ENCODE measurements around the gene PDE6H. TPM values are rescaled to one million over a fixed set of nuclear protein-coding genes. Genes with fewer than 3 reads are reported as not detected.

PDE6H gene
- total RNA-seq, 1 donor from 2014 or later: not detected

DNA sequence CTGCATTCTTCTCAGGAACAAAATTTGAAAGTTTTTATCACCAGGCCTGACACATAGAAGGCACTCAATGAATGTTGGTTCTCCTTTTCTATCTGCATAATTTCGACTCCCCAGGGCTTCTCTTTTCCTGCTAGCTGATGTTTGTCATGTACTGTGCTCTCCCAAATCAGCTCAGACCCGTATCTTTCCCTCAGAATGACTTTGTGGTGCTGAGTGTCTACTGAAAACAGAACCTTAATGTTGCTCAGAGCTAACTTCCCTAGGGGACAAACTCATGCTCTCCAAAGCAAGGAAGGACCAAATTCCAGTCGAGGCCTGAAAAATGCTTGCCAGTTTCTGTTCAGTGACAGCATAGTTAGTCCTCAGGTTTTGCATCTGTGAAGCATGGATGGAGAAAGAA lies 13.4 kb upstream of the PDE6H start:
- Mint-ChIP-seq H3K9me3 (no peaks in the 10 kb centered on the region), H3K27ac (peak overlapping the region; percentile 15), H3K4me3 (no peak overlapping the region), H3K36me3 (no peaks in the 10 kb centered on the region), H3K27me3 (ENCODE audit: low read depth) (no peaks in the 10 kb centered on the region), H3K4me1 (peaks cover 44% of the 10 kb centered on the region)
- TF ChIP-seq, protein P1, sequence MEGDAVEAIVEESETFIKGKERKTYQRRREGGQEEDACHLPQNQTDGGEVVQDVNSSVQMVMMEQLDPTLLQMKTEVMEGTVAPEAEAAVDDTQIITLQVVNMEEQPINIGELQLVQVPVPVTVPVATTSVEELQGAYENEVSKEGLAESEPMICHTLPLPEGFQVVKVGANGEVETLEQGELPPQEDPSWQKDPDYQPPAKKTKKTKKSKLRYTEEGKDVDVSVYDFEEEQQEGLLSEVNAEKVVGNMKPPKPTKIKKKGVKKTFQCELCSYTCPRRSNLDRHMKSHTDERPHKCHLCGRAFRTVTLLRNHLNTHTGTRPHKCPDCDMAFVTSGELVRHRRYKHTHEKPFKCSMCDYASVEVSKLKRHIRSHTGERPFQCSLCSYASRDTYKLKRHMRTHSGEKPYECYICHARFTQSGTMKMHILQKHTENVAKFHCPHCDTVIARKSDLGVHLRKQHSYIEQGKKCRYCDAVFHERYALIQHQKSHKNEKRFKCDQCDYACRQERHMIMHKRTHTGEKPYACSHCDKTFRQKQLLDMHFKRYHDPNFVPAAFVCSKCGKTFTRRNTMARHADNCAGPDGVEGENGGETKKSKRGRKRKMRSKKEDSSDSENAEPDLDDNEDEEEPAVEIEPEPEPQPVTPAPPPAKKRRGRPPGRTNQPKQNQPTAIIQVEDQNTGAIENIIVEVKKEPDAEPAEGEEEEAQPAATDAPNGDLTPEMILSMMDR (IDR thresholded peaks at IDR 0.05; ENCODE audit: unreplicated experiment): no peak
- DNase-seq (ENCODE audit: low spot score in 2 of 2, unreplicated experiment in 2 of 2): no peak

DNA sequence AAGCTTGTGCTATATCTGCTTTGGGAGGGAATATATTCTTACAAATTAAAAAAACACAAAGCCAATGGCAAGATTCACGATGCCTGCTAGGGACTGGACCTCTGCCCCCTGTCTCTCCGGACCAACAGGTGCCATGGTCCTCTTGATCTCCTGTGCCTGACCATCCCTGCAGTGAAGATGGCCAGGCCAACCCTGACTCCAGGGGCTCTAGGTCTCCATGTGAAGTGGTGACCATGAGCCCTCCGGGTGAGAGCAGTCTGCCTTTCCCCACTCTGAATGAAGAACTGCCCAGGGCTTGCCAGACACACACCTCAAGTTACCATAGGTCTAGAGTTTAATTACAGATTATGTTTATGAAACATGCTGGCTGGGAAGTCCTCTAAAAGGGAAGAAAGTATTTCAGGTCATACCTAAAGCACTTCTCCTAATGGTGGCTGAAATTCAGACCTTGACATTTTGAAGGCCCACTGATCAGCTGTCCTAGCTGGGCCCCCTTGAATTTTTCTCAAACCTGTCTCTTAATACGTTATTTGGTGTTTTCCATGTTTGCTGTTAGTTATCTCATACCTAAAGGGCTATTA lies 12.8 kb upstream of the PDE6H start:
- TF ChIP-seq, protein P1 (IDR thresholded peaks at IDR 0.05; ENCODE audit: unreplicated experiment): no peak
- H3K27ac Mint-ChIP-seq: peak overlapping the region; percentile 15

DNA sequence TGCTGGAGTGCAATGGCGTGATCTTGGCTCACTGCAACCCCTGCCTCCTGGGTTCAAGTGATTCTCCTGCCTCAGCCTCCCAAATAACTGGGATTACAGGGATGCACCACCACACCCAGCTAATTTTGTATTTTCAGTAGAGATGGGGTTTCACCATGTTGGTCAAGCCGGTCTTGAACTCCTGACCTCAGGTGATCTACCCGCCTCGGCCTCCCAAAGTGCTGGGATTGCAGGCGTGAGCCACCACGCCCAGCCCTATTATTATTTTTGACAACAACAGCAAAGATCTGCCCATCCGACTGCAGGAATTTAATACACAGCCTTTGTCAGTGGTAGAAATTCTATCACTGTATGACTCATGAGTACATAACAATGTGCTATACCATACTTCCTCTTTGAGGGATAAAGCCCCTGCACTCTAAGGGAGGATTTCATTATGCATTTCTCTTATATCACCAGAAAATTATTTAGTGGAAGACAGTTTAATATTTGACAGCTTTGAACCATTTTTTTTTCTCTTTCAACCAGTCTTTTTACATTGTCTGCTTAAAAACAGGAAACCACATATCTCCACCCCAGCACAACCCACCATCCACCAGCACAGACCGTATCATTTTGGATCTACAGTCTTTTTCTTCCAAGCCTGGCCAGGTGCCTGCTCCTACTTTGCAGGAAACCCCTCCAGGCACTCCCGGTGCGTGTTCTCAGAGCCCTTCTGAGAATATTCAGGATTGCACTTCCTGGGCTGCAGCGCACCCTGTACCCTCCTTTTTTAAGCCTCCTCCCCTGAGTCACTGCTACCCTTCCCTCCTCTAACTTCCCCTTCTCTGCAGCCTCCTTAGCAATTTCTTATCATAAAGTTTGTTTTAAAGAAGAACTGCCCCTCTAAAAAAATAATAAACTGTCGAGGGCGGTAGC lies 12.0 kb upstream of the PDE6H start:
- TF ChIP-seq, protein P1 (IDR thresholded peaks at IDR 0.05; ENCODE audit: unreplicated experiment): no peak
- peak overlapping the region; percentile 94 for H3K27ac Mint-ChIP-seq
- H3K9me3 Mint-ChIP-seq: no peaks in the 10 kb centered on the region
- H3K36me3 Mint-ChIP-seq: no peaks in the 10 kb centered on the region
- DNase-seq (ENCODE audit: low spot score in 2 of 2, unreplicated experiment in 2 of 2): no peak
- H3K4me3 Mint-ChIP-seq: peak overlapping the region; percentile 63
- no peaks in the 10 kb centered on the region for H3K27me3 Mint-ChIP-seq (ENCODE audit: low read depth)
- H3K4me1 Mint-ChIP-seq: peaks cover 44% of the 10 kb centered on the region

More for the DNA sequence above, 12.8 kb upstream of the PDE6H start:
- H3K27me3 Mint-ChIP-seq (ENCODE audit: low read depth): no peaks in the 10 kb centered on the region
- H3K4me1 Mint-ChIP-seq: peaks cover 44% of the 10 kb centered on the region
- no peak for DNase-seq (ENCODE audit: low spot score in 2 of 2, unreplicated experiment in 2 of 2)
- no peaks in the 10 kb centered on the region for H3K9me3 Mint-ChIP-seq
- H3K4me3 Mint-ChIP-seq: no peak overlapping the region
- no peaks in the 10 kb centered on the region for H3K36me3 Mint-ChIP-seq

DNA sequence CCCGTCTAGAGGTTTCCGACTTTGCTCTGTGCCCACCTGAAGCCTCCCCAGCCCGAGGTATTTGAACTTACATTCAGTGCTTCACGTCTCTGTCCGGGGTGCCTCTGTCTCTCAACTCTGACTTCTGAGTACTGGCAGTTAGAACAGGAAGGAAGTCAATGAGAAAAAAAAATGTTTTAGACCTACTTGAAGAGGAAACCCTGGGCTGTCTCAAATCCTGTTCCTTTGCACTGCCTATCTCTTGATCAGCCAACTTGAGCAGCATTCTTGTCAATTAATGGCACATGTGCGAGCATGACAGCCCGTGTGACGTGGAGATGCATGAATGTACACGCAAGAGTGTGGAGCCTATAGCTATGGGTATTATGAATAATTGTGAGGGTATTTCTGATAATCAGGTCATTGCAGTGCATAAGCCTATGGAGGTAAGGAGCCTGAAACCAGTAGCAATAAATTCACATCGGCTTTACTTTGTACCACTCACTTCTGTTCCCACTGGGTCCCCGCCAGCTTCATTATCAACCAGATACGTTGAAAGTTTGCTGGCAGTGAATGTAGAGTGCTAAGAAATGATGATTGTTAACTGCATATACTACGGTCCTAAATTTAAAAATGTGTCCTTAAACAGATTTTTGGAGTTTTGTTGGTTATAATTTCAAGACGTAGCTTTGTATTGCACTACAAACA lies 11.2 kb upstream of the PDE6H start, which contains the start of gene ARHGDIB:
Gene ARHGDIB (minus strand): TSS at position 136 of the 687 bp plus-strand sequence. CDS start 10,889 bp downstream, outside the sequence.
- Mint-ChIP-seq H3K36me3 (no peaks in the 10 kb centered on the region), H3K27ac (peak within 1 kb of the TSS; percentile 94), H3K4me1 (peaks cover 37% of the 10 kb centered on the region), H3K4me3 (peak within 1 kb of the TSS; percentile 63), H3K27me3 (ENCODE audit: low read depth) (no peaks in the 10 kb centered on the region), H3K9me3 (no peaks in the 10 kb centered on the region)
- DNase-seq (ENCODE audit: low spot score in 2 of 2, unreplicated experiment in 2 of 2): no peak
- TF ChIP-seq, protein P1 (IDR thresholded peaks at IDR 0.05; ENCODE audit: unreplicated experiment): no peak

GRCh38 chr12:14962153-14962539 lies 10.7 kb upstream of the PDE6H start:
- Mint-ChIP-seq H3K27me3 (ENCODE audit: low read depth) (no peaks in the 10 kb centered on the region), H3K36me3 (no peaks in the 10 kb centered on the region), H3K4me3 (no peak overlapping the region), H3K4me1 (peaks cover 35% of the 10 kb centered on the region), H3K27ac (no peak overlapping the region), H3K9me3 (no peaks in the 10 kb centered on the region)
- TF ChIP-seq, protein P1 (IDR thresholded peaks at IDR 0.05; ENCODE audit: unreplicated experiment): no peak
- DNase-seq (ENCODE audit: low spot score in 2 of 2, unreplicated experiment in 2 of 2): no peak
